Effector CD8-positive, alpha-beta T cell (primary cell): ENCODE results near the gene CABS1.

Experiments used
- DNase-seq: peaks from one replicate; lab custom pipeline; 2025; lab: John Stamatoyannopoulos, UW

Gene CABS1

DNA sequence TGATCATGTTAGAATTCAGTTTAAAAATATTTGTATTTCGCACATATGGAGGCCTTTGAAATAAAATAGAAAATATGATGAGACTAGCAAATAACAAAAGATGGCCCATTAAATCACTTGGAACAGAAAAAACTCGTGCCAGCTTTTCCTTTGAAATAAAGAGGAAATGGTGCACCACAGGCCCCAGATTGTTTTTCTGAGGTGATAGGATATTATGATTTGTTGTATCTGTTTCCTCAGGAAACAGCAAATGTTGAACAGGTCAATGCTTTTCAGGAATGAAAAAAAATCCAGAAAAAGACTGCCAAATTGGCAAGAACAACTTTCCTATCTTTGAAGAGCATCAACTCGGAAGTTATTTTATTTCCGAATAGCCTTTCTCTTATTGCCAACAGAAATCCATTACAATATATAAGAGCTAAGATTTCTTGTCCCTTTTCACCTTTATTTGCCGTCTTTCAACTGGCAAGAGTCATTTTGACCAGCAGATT is 48.0 kb downstream of the CABS1 start, which contains the start of gene SMR3B:
TSS of gene SMR3B (plus strand) at position 441 of the 491 bp plus-strand sequence. CDS start 1,380 bp downstream, outside the sequence.
- DNase-seq, result no peak
